HG02588 (cell line): ENCODE measurements around the gene OSGIN1.

Source experiments
- ATAC-seq: cut with Tn5 transposase; IDR thresholded peaks from one replicate; pipeline ENCODE4 v1.9.1; 2021; ENCODE audit warnings: mild to moderate bottlenecking, moderate library complexity; ENCODE audit not compliant: unreplicated experiment

OSGIN1 gene

GRCh38 chr16:83956336-83957289, 3.6 kb downstream of the OSGIN1 start:
- no peak for ATAC-seq

DNA sequence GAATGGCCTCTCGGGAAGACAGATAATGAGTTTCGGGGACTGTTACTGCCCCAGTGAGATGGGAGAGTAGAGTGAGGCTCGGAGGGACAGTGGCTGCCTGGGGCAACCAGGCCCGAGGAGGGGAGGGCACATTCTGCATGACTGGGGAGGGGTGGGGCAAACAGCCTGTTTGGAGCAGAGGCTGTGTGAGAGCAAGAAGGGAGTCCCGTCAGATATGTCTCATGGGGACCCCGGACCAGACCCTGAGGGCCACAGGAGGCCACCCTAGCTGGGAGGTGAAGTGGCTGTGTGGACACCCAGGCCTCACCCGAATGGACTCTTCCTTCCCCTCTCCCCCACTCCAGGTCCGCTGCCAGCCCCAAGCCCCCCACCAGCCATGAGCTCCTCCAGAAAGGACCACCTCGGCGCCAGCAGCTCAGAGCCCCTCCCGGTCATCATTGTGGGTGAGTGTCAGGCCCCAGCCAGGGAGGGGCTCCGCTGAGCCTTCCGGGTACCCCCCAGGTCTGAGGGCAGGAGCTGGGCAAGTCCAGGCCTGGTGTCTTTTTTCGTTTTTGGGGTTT, 4.3 kb downstream of the OSGIN1 start:
- no peak for ATAC-seq

- ATAC-seq: no peak
Observed at GRCh38 chr16:83958137-83958845, 5.3 kb downstream of the OSGIN1 start.

DNA sequence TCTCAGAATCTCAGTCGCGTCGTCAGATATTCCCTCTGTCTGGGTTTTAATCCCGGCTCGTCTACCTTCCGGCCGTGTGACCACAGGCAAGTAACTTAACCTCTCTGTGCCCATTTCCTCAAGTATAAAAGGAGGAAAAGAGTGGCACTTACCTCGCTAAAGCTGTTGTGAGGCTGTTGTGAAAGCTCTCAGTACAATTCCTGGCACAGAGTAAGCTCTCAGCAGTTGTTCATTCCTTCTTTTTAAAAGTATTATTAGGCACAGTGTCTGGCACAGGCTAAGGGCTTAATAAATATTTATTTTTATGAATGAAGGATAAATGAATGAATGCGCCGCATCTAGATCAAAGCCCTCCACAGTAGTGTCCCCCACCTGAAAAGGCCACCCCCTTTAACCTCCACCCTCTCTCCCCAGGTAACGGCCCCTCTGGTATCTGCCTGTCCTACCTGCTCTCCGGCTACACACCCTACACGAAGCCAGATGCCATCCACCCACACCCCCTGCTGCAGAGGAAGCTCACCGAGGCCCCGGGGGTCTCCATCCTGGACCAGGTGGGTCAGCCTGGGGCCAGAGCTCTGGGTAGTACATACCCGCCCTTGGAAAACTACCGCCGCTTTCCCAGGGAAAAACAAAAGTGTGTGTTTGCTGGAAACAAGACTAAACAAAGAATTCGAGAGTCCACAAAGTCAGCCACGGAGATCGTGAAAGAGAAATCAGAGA, 6.0 kb downstream of the OSGIN1 start:
- no peak for ATAC-seq

DNA sequence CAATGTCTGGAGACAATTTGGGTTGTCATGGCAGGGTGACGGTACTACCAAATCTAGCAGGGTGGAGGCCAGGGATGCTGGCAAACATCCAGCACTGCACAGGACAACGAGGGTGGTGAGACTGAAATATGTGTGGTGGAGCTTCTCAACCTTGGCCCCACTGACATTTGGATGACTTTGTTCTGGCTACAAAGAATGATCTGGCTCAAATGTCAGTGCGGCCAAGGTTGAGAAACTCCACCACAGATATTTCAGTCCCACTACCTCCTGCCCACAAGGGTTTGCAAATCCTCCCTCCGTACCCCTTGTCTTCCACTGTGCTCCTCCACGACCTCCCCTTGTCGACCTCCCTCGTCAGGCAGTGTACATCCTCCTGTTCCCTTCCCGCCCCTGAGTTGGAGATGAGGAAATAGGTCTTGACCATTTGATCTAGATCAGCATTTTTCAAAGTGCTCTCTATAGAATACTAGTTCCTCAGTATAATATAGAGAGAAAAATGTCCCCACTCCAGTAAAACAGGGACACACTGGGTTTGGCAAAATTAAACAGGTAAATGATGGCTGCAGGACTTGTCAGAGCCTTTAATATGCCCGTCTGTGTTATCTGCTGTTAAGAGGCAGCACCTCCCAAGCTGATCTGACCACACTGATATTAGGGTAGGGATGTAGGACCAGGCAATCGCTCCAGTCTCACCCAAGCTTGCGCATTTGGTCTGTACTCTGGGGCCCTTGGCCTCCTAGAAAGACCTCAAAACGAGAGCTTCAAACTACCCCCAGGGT, 6.8 kb downstream of the OSGIN1 start:
- no peak for ATAC-seq

- ATAC-seq: no peak
Observed at GRCh38 chr16:83960521-83961249, 7.6 kb downstream of the OSGIN1 start.

DNA sequence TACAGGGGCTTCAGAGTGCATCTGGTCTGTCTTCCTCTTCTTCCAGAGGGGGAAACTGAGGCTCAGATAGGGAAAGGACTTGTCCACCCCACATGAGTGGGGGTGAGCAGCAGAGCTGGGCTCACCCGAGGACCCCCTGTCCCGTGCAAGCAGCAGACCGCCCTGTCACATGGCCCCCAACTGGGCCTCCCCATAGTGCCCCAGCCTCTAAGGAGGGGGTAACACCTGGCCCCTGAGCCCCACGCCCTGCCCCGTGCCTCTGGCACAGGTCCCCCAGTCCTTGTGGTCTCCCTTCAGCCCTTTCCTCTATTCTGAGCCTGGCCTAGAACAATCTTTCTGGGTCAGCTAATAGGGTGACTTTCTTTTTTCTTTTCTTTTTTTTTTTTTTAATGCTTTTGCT, 8.6 kb downstream of the OSGIN1 start:
- no peak for ATAC-seq

DNA sequence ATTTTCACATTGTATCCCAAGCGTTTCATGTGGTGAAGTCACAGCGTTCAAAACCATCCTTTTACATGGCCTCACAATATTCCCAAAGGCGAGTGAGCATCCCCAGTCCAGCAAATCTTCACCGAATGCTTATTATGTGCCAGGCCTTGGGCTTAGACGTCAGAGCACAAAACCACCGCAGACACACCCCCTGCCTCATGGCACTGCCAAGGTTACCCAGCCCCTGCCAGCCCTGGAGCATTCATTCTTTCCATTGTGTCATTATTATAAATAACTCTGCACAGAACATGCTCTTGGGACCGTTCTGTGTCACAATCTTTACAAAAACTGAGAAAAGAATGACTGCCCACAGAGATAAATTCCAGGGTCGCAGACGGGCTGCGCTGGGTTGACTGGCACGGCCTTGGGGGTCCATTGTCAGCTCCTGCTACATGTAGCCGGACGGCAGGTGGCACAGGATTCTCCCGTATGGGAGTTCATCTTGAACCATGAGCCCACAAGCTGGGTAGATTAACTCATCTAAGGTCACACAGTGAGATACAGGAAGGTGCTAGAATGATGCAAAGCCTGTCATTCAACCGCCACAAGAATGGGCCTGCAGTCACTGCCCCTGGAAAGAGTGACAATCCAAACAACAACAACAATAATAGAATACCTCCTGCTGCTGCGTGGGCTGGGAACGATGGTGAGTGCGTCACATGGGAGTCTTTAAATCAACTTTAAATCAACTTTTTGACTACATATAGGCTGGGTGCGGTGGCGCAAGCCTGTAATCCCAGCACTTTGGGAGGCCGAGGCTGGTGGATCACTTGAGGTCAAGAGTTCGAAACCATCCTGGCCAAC, 10.5 kb downstream of the OSGIN1 start:
- ATAC-seq: no peak

DNA sequence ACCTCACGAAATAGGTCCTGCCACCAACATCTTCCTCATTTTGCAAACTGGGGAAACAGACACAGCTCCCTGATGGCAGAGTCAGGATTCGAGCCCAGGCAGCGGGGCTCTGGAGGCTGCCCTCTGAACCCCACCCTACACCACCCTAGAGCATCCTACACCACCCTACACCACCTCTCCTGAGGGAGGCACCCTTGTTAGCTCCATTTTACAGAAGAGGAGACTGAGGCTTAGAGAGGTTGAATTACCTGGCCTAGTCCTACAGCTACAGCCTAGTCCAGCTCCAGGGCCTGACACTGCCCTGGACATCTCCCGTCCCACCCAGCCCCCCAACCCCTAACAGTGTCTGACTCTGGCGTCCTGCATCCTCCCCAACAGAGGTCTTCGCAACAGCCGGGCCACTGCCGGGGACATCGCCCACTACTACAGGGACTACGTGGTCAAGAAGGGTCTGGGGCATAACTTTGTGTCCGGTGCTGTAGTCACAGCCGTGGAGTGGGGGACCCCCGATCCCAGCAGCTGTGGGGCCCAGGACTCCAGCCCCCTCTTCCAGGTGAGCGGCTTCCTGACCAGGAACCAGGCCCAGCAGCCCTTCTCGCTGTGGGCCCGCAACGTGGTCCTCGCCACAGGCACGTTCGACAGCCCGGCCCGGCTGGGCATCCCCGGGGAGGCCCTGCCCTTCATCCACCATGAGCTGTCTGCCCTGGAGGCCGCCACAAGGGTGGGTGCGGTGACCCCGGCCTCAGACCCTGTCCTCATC, 11.8 kb downstream of the OSGIN1 start:
- no peak for ATAC-seq

- no peak for ATAC-seq
Observed at GRCh38 chr16:83965444-83966152, 12.6 kb downstream of the OSGIN1 start.

DNA sequence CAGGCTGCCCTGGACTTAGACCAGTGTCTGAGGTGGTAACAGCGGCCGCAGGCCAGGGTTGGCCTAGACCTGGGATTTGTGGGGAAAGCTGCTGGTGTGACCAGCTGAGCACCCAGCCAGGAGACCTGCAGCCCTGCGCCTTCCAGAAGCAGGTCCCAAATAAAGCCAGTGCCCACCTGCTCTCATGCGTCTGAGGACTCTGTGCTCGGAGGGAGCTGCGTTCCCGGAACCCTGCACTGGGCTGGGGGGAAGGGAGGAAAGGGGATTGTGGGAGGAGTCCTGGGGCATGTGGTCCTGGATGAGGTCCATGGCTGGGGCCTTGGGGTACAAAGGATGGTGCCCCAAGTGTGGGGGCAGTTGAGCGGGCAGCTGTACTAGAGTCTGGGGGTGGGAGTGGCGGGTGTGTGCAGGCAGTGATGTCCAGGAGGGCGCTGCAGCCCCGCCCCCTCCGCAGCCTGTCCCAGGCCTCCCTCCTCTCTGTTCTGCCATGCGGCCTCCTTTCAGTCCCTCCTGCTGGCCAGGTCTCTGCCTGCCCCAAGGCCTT, 13.2 kb downstream of the OSGIN1 start:
- ATAC-seq: no peak

- ATAC-seq: no peak
Observed at GRCh38 chr16:83967091-83967490, 14.1 kb downstream of the OSGIN1 start.

- ATAC-seq: no peak
Observed at GRCh38 chr16:83967838-83968305, 14.8 kb downstream of the OSGIN1 start, which contains the start of gene NECAB2. Gene NECAB2 (plus strand): TSS chr16:83968244. CDS start chr16:83968649, 405 bp downstream.

GRCh38 chr16:83968306-83968851, 15.3 kb downstream of the OSGIN1 start:
- ATAC-seq: no peak

- no peak for ATAC-seq
Observed at GRCh38 chr16:83968891-83969649, 16.0 kb downstream of the OSGIN1 start.
